Measurements from ENCODE around the gene SLC27A6.

DNA sequence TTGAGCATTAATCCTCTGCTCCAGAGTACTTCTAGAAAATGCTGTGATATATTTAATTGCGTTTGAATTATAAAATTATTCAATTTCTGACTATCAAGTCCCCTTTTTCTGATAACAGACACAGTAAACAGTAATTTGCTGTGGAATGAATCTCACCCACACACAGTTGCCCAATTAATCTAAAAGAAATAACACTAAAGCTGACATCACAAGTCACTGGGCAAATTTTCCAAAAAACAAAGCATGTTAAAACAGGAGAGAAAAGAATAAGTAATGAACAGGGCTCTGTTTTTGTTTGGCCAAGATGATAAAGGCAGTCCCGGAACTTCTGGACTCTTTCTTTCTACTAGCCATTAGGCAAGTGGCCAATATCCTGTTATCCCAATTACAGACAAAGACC is 56.5 kb downstream of the SLC27A6 start:
- TF ChIP-seq, protein P1, sequence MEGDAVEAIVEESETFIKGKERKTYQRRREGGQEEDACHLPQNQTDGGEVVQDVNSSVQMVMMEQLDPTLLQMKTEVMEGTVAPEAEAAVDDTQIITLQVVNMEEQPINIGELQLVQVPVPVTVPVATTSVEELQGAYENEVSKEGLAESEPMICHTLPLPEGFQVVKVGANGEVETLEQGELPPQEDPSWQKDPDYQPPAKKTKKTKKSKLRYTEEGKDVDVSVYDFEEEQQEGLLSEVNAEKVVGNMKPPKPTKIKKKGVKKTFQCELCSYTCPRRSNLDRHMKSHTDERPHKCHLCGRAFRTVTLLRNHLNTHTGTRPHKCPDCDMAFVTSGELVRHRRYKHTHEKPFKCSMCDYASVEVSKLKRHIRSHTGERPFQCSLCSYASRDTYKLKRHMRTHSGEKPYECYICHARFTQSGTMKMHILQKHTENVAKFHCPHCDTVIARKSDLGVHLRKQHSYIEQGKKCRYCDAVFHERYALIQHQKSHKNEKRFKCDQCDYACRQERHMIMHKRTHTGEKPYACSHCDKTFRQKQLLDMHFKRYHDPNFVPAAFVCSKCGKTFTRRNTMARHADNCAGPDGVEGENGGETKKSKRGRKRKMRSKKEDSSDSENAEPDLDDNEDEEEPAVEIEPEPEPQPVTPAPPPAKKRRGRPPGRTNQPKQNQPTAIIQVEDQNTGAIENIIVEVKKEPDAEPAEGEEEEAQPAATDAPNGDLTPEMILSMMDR (IDR thresholded peaks at IDR 0.05; ENCODE audit: low read depth, low read length): no peak
- no peak for TF ChIP-seq EZH2phosphoT487 (IDR thresholded peaks at IDR 0.05; ENCODE audit: low read depth)

Data from OCI-LY3 (cell line).